ENCODE data around the gene HP1BP3. TPM values are rescaled to one million over a fixed set of nuclear protein-coding genes. Genes with fewer than 3 reads are reported as not detected.

Gene HP1BP3
- polyA plus RNA-seq, 1 donor from 2014 or later, result 389 TPM

DNA sequence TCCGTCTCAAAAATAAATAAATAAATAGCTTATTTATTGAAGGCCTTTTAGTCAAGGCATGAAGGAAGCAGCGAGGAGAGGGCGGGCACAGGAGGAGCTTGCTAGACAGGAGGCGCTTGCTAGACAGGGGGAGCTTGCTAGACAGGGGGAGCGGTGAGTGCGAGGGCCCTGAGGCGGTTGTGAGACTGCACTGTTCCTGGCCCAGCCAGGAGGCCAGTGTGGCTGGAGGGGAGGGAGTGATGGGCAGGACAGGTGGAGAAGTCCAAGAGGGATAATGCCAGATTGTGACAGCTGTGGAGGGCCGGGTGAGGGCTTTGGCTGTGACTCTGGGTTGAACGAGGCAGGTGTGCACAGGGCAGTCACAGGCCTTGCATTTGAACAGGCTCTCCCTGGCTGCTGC, 87.5 kb downstream of the HP1BP3 start:
- no peak overlapping the region for H2AFZ ChIP-seq (ENCODE audit: low read depth, low read length)
- no peak overlapping the region for H3K9ac ChIP-seq (ENCODE audit: low read length)
- H4K20me1 ChIP-seq (ENCODE audit: insufficient read depth), result no peaks in the 10 kb centered on the region
- no peaks in the 10 kb centered on the region for H3K79me2 ChIP-seq (replicated peaks; ENCODE audit: insufficient read depth, low read length)
- no peak overlapping the region for H3K27ac ChIP-seq (ENCODE audit: low read length)
- no peak overlapping the region for H3K4me3 ChIP-seq (ENCODE audit: low read length)
- H3F3A ChIP-seq (ENCODE audit: insufficient read depth, low read length, poor library complexity, severe bottlenecking), result no peaks in the 10 kb centered on the region
- H3K36me3 ChIP-seq (ENCODE audit: insufficient read depth, low read length), result no peaks in the 10 kb centered on the region
- TF ChIP-seq EP300 (conservative IDR thresholded peaks at IDR 0.05; ENCODE audit: poor library complexity, severe bottlenecking) (no peak), EZH2 (IDR thresholded peaks at IDR 0.05; ENCODE audit: borderline replicate concordance, insufficient read depth, low read length, poor library complexity, severe bottlenecking) (no peak), SMC3 (conservative IDR thresholded peaks at IDR 0.05; ENCODE audit: poor library complexity) (no peak), CTCF (IDR thresholded peaks at IDR 0.05; ENCODE audit: poor library complexity, severe bottlenecking) (no peak), RAD21 (conservative IDR thresholded peaks at IDR 0.05) (no peak), REST (IDR thresholded peaks at IDR 0.05; ENCODE audit: borderline replicate concordance) (no peak), POLR2AphosphoS5 (IDR thresholded peaks at IDR 0.05) (no peak), MXI1 (conservative IDR thresholded peaks at IDR 0.05; ENCODE audit: poor library complexity, severe bottlenecking) (no peak), TAF1 (IDR thresholded peaks at IDR 0.05; ENCODE audit: low read depth) (no peak)
- no peaks in the 10 kb centered on the region for H3K9me2 ChIP-seq (ENCODE audit: insufficient read depth, low read length)
- H3K4me2 ChIP-seq (ENCODE audit: low read length), result no peak overlapping the region
- no peaks in the 10 kb centered on the region for H3K9me3 ChIP-seq (ENCODE audit: low read length)
- H3K27me3 ChIP-seq (ENCODE audit: insufficient read depth, low read depth, low read length), result no peaks in the 10 kb centered on the region

DNA sequence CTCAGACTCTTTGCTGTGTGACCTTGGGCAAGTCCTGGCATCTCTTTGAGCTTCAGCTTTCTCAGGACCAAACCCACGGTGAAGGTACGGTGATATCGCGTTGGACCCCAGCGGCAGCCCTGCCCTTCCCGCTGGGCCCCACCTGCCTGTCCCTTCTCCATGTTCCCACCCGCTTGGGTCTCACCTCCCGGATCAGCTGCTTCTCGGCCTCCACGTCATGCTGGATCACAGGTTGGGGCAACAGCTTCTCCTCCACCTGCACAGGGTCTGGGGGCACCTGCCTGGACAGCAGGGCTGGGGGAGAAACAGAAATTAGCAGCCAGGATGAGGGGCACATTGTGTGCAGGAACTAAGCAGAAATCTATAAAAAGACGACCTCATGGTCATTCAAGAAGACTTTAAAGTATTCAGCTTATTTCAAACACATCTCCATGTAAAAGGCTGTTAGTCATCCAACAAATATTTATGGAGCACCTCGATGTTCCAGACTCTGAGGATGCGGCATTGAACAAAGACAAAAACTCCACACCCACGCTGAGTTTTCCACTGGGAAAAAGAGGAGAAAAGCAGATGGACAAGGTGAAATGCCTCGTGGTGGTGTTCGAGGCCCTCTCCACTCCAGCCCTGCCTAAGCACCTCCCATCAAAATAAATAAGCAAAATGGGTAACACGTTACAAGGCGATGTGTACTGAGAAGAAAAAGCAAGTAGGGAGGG, 88.8 kb downstream of the HP1BP3 start:
- H3K27me3 ChIP-seq (ENCODE audit: insufficient read depth, low read depth, low read length), result no peaks in the 10 kb centered on the region
- H3K36me3 ChIP-seq (ENCODE audit: insufficient read depth, low read length), result no peaks in the 10 kb centered on the region
- no peaks in the 10 kb centered on the region for H3K9me3 ChIP-seq (ENCODE audit: low read length)
- no peak overlapping the region for H2AFZ ChIP-seq (ENCODE audit: low read depth, low read length)
- no peak overlapping the region for H3K9ac ChIP-seq (ENCODE audit: low read length)
- H3K4me3 ChIP-seq (ENCODE audit: low read length), result no peak overlapping the region
- no peaks in the 10 kb centered on the region for H4K20me1 ChIP-seq (ENCODE audit: insufficient read depth)
- no peaks in the 10 kb centered on the region for H3F3A ChIP-seq (ENCODE audit: insufficient read depth, low read length, poor library complexity, severe bottlenecking)
- TF ChIP-seq RAD21 (conservative IDR thresholded peaks at IDR 0.05) (no peak), EZH2 (IDR thresholded peaks at IDR 0.05; ENCODE audit: borderline replicate concordance, insufficient read depth, low read length, poor library complexity, severe bottlenecking) (no peak), POLR2AphosphoS5 (IDR thresholded peaks at IDR 0.05) (no peak), EP300 (conservative IDR thresholded peaks at IDR 0.05; ENCODE audit: poor library complexity, severe bottlenecking) (no peak), MXI1 (conservative IDR thresholded peaks at IDR 0.05; ENCODE audit: poor library complexity, severe bottlenecking) (no peak), TAF1 (IDR thresholded peaks at IDR 0.05; ENCODE audit: low read depth) (no peak), REST (IDR thresholded peaks at IDR 0.05; ENCODE audit: borderline replicate concordance) (no peak)
- no peak overlapping the region for H3K4me2 ChIP-seq (ENCODE audit: low read length)
- no peak overlapping the region for H3K27ac ChIP-seq (ENCODE audit: low read length)
- no peaks in the 10 kb centered on the region for H3K79me2 ChIP-seq (replicated peaks; ENCODE audit: insufficient read depth, low read length)
- H3K9me2 ChIP-seq (ENCODE audit: insufficient read depth, low read length), result no peaks in the 10 kb centered on the region
